ENCODE data around the gene SCIMP. TPM values are rescaled to one million over a fixed set of nuclear protein-coding genes. Genes with fewer than 3 reads are reported as not detected.

The SCIMP gene
- total and polyA plus RNA-seq, 9 of the 15 experiments (the other 6 are each of a cell fraction or from before 2014, with no cell fraction given): 0.01 to 0.11 (median 0.04) TPM; not detected in 6

GRCh38 chr17:5219536-5219935, 15.1 kb downstream of the SCIMP start:
- no peaks in the 10 kb centered on the region for H3K4me1 ChIP-seq (replicated peaks in 1 of 2; ENCODE audit: control insufficient read depth in 2 of 2, insufficient read depth in 2 of 2, low read length in 2 of 2)
- FAIRE-seq (no peak), DNase-seq (ENCODE audit: extremely low read depth in 1 of 4, low spot score in 3 of 4) (no peak), ATAC-seq (no peak)
- peaks cover 2 to 7% of the 10 kb centered on the region in 2 experiments; a peak in 2 of 5 replicates for H3K27me3 ChIP-seq (ENCODE audit: control insufficient read depth in 2 of 2, insufficient read depth in 2 of 2, low read length in 2 of 2)
- no peak overlapping the region for H3K9ac ChIP-seq (ENCODE audit: insufficient read depth in 1 of 2, low read depth in 2 of 2, low read length in 2 of 2)
- BruUV-seq (replicated peaks): no TSS peak
- no peaks in the 10 kb centered on the region for H3K9me1 ChIP-seq (ENCODE audit: control insufficient read depth, insufficient read depth, low read length)
- H3K4me2 ChIP-seq (ENCODE audit: insufficient read depth, low read length): no peak overlapping the region
- no peak overlapping the region for H3K27ac ChIP-seq (ENCODE audit: extremely low read depth, low read depth, low read length)
- no peak overlapping the region for H3K4me3 ChIP-seq
- no peaks in the 10 kb centered on the region for H3K9me3 ChIP-seq (replicated peaks; ENCODE audit: control insufficient read depth, insufficient read depth, low read depth, low read length)
- ChIA-PET POLR2A (no interaction called here), CTCF (ENCODE audit: low intra/inter-chr PET ratio) (no interaction called here)
- H3K36me3 ChIP-seq (ENCODE audit: control insufficient read depth, insufficient read depth, low read length): no peaks in the 10 kb centered on the region
- H3K79me2 ChIP-seq (ENCODE audit: control insufficient read depth, insufficient read depth, low read length): no peaks in the 10 kb centered on the region
- no peaks in the 10 kb centered on the region for H4K20me1 ChIP-seq (replicated peaks; ENCODE audit: control insufficient read depth, insufficient read depth, low read length)
- in situ Hi-C loops (cut with MboI) (no loop called here), intact Hi-C loops (cut with micrococcal nuclease) (no loop called here)
- 10% methylated on average over 6 of the region's 6 CpGs for WGBS (ENCODE audit: insufficient coverage, low coverage, missing lambda C conversion rate)
- H2AFZ ChIP-seq (ENCODE audit: low read depth, low read length): no peak overlapping the region
- TF ChIP-seq ZNF561 (CRISPR knock-in tag; conservative IDR thresholded peaks at IDR 0.05) (no peak), PRPF4 (IDR thresholded peaks at IDR 0.05; ENCODE audit: insufficient read depth, low read depth, low read length, poor library complexity, severe bottlenecking) (no peak), ELF4 (CRISPR knock-in tag; IDR thresholded peaks at IDR 0.05) (no peak), ZNF311 (CRISPR knock-in tag; IDR thresholded peaks at IDR 0.05) (no peak), RFX7 (CRISPR knock-in tag; IDR thresholded peaks at IDR 0.05) (no peak), PTTG1 (tag; IDR thresholded peaks at IDR 0.05; ENCODE audit: low read depth) (no peak), RBM39 (optimal IDR thresholded peaks at IDR 0.05; ENCODE audit: low read depth, low read length) (no peak), GATA2 (CRISPR knock-in tag; IDR thresholded peaks at IDR 0.05) (no peak), ZNF57 (CRISPR knock-in tag; IDR thresholded peaks at IDR 0.05) (no peak), HINFP (tag; conservative IDR thresholded peaks at IDR 0.05; ENCODE audit: low read depth) (no peak), RBM14 (IDR thresholded peaks at IDR 0.05; ENCODE audit: borderline replicate concordance, insufficient read depth, low read depth, low read length) (no peak)
- TF ChIP-seq, protein P1, sequence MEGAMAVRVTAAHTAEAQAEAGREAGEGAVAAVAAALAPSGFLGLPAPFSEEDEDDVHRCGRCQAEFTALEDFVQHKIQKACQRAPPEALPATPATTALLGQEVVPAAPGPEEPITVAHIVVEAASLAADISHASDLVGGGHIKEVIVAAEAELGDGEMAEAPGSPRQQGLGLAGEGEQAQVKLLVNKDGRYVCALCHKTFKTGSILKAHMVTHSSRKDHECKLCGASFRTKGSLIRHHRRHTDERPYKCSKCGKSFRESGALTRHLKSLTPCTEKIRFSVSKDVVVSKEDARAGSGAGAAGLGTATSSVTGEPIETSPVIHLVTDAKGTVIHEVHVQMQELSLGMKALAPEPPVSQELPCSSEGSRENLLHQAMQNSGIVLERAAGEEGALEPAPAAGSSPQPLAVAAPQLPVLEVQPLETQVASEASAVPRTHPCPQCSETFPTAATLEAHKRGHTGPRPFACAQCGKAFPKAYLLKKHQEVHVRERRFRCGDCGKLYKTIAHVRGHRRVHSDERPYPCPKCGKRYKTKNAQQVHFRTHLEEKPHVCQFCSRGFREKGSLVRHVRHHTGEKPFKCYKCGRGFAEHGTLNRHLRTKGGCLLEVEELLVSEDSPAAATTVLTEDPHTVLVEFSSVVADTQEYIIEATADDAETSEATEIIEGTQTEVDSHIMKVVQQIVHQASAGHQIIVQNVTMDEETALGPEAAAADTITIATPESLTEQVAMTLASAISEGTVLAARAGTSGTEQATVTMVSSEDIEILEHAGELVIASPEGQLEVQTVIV (CRISPR knock-in tag; IDR thresholded peaks at IDR 0.05; ENCODE audit: borderline replicate concordance): no peak
- TF ChIP-seq, protein P2, sequence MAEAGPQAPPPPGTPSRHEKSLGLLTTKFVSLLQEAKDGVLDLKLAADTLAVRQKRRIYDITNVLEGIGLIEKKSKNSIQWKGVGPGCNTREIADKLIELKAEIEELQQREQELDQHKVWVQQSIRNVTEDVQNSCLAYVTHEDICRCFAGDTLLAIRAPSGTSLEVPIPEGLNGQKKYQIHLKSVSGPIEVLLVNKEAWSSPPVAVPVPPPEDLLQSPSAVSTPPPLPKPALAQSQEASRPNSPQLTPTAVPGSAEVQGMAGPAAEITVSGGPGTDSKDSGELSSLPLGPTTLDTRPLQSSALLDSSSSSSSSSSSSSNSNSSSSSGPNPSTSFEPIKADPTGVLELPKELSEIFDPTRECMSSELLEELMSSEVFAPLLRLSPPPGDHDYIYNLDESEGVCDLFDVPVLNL (CRISPR knock-in tag; IDR thresholded peaks at IDR 0.05; ENCODE audit: low read depth): no peak
